ENCODE results near the gene BTBD19. TPM values are rescaled to one million over a fixed set of nuclear protein-coding genes. Genes with fewer than 3 reads are reported as not detected.

BTBD19 gene
- total and polyA plus RNA-seq, 9 of the 15 experiments (the other 6 are each of a cell fraction or from before 2014, with no cell fraction given): 0.22 to 2.0 (median 0.95) TPM

- TF ChIP-seq CREM (IDR thresholded peaks at IDR 0.05; ENCODE audit: low read depth) (0 out of 2 replicates have a peak, but pooled peaks have one; percentile 12), SAFB (IDR thresholded peaks at IDR 0.05; ENCODE audit: borderline replicate concordance, low read depth, low read length) (peak; percentile 88), FOXK1 (CRISPR knock-in tag; IDR thresholded peaks at IDR 0.05; ENCODE audit: borderline replicate concordance) (no peak), LCOR (CRISPR knock-in tag; IDR thresholded peaks at IDR 0.05) (0 out of 2 replicates have a peak, but pooled peaks have one; percentile 54), ZNF282 (CRISPR knock-in tag; IDR thresholded peaks at IDR 0.05) (peak; percentile 74; the same call in 1 of the 2 replicates), RBBP5 (IDR thresholded peaks at IDR 0.05; ENCODE audit: borderline replicate concordance, insufficient read depth, low read length, poor library complexity, severe bottlenecking) (peak; percentile 72), MEIS2 (IDR thresholded peaks at IDR 0.05; ENCODE audit: partially characterized antibody) (no peak), SMARCC2 (IDR thresholded peaks at IDR 0.05; ENCODE audit: low read depth) (0 out of 2 replicates have a peak, but pooled peaks have one; percentile 32), PKNOX1 (IDR thresholded peaks at IDR 0.05) (peak; percentile 84), MAZ (CRISPR knock-in tag; conservative IDR thresholded peaks at IDR 0.05 in 1 of 2, IDR thresholded peaks at IDR 0.05 in 1 of 2) (peak; percentile 42 to 76), PHF20 (IDR thresholded peaks at IDR 0.05; ENCODE audit: partially characterized antibody) (peak; percentile 33), ESRRA (IDR thresholded peaks at IDR 0.05; ENCODE audit: borderline replicate concordance, low read depth) (no peak), NCOA1 (IDR thresholded peaks at IDR 0.05; ENCODE audit: low read depth) (0 out of 2 replicates have a peak, but pooled peaks have one; percentile 8), PURB (CRISPR knock-in tag; IDR thresholded peaks at IDR 0.05; ENCODE audit: low read depth) (no peak), KLF6 (CRISPR knock-in tag; IDR thresholded peaks at IDR 0.05; ENCODE audit: borderline replicate concordance) (no peak), SIRT6 (IDR thresholded peaks at IDR 0.05; ENCODE audit: low read depth, low read length) (no peak), HDAC1 (IDR thresholded peaks at IDR 0.05) (peak in 1 of 2 experiments; percentile 70; a peak in 2 of 4 replicates), ZNF592 (IDR thresholded peaks at IDR 0.05) (no peak), TCF7 (IDR thresholded peaks at IDR 0.05; ENCODE audit: borderline replicate concordance) (no peak), CCNT2 (IDR thresholded peaks at IDR 0.05; ENCODE audit: borderline replicate concordance, extremely low read depth, insufficient read length, low read depth, low read length) (peak; percentile 67), ZNF384 (IDR thresholded peaks at IDR 0.05; ENCODE audit: low read depth, low read length) (peak; percentile 62), ZNF274 (IDR thresholded peaks at IDR 0.05; ENCODE audit: borderline replicate concordance, low read depth, low read length) (no peak), BCOR (IDR thresholded peaks at IDR 0.05) (no peak)
Observed at GRCh38 chr1:44842862-44843655, 34.7 kb downstream of the BTBD19 start, which contains the start of gene PTCH2 (continued).

Data from K562 (cell line).